ENCODE results near the gene KIF17.
A peak's percentile ranks its signal among the peaks of the same experiment; 100 is the strongest.

KIF17 gene
- total RNA-seq, result 0 to 0.31 reads per million in 2 donors

DNA sequence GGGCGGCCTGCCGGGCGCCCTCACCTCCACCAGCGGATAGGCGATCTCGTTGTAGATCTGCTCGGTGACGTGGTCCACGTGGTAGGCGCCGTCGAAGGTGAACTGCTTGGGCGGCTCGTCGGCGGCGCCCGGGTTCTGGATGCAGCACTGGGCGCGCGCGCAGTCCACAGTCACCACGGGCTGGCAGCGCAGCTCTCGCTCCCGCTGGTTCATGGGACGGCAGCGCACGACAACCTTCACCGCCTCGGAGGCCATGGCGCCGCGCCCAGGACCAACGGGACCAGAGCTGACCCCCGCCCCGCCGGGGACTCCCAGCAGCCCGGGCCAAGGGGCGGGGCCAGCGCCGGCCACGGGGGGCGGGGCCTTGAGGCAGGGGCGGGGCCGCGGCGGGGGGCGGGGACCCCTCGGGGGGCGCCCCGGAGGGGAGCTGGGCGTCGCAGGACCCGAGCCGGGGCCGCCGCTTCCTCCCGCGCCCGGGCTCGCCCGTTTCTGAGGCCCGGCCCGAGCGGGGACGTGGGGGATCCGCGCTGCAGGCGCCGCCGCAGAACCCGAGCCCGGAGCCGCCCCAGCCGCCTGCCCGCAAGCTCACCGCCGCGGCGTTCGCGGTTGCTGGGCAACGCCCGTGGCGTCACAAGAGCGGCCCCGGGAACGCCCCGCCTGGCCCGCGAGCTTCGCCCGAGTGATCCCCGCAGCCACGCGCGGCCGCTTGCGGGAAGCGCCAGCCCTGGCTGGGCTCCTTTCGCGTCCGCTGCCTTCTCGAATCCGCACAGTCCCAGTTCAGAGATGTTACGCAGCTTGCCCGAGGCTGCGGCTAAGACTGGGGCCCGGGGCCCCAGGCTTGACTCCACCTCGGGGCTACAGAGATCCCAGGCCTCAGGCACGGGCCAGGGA, at the start of gene KIF17:
Gene KIF17 (minus strand): TSS at position 556 of the 891 bp plus-strand sequence. CDS start 301 bp downstream, at position 255.
- DNase-seq, result peak in 4 of 5 experiments; percentile 42 to 72 (median 62)

DNA sequence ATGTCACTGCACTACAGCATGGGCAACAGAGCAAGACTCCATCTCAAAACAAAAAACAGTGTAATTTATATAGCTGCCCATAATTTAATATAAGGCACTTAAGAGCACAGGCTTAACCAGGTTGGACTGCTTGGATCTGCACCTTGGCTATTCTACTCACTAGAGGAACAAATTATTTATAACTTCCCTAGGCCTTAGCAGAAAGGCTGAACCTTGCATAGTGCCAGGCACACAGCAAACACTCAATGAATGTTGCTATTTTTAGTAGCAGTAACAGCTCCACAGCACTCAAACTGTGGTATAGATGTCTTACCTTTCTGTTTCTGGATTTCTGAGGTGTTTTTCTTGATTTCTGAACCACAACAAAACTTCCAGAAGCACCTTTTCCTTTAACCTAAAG, 49.5 kb upstream of the KIF17 start:
- DNase-seq, result no peak

DNA sequence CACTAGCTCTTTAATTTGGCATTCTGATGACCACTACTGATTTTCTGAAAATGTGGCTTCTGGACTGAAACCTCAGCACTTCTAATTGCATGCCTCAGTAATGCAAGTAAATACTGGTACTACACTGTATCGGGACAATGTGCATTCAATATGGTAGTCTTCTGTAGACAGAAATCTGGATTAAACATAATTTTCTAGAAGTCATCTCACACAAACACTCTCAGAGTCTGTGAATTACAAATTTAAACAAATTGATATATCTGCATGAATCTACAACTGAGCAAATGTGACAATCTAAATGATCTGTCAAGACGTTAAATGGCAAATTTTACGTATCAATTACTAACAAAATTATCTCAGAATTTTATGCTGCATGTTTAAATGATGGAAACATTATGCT, 45.6 kb upstream of the KIF17 start:
- DNase-seq, result no peak

DNA sequence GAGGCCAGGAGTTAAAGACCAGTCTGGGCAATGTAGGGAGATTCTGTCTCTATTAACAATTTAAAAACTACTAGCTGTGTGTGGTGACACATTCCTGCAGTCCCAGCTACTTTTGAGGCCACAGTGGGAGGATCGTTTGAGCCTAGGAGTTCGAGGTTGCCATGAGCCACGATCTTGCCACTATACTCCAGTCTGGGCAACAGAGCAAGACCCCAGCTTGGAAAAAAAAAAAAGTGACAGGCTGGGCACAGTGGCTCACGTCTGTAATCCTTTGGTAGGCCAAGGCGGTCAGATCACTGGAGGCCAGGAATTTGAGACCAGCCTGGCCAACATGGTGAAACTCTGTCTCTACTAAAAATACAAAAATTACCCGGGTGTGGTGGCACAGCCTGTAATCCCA, 42.5 kb upstream of the KIF17 start:
- no peak for DNase-seq

DNA sequence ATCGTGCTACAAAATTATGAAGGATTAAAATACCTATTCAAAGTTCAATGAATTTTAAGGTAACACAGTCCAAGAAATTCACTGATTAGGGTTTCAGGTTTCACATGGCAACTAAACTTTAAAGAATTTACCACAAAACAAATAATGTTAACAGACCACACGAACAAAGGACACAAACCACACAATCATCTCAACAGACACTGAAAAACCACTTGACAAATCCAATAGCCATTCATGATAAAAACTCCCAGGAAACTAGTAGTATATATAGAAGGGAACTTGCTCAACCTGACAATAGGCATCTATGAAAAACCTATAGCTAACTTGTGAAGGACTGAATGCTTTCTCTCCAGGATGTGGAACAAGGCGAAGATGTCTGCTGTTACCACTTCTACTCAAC, 35.8 kb upstream of the KIF17 start:
- DNase-seq, result no peak

DNA sequence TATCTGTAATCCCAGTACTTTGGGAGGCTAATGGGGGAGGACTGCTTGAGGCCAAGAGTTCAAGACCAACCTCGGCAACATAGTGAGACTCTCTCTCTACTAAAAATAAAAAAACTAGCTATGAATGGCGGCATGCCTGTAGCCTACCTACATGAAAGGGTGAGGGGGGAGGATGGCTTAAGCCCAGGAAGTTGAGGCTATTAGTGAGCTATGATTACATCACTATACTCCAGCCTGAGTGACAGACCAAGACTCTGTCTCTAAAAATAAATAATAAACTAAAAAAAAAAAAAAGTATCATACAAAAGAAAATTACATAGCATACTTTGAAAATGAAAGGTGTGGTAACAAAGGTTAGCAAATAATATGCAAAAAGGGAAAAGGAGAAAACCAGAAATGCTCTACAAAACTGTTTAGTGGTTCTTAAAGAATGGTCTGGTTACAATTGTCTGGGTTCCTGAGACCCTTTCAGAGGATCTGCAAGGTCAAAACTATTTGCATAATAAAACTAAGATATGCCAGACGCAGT, 33.7 kb upstream of the KIF17 start:
- no peak for DNase-seq

DNA sequence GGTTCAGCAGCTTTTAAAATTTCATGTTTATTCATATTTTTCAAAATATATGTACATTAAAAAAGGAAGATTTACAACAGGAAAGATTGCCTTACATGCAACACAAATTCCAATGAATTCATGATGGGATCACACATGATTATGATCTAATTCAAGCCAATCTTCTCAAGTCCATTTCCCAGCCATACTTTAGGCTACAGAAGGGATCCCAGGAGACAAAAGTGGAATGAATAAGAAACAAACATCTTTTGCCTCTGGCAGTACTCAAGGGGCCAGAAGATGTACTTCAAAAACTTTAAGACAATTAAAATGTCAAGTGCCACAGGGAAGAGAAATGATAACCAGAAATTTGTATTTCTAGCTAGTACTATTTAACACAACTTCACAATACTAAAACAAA, 24.9 kb upstream of the KIF17 start:
- no peak for DNase-seq

DNA sequence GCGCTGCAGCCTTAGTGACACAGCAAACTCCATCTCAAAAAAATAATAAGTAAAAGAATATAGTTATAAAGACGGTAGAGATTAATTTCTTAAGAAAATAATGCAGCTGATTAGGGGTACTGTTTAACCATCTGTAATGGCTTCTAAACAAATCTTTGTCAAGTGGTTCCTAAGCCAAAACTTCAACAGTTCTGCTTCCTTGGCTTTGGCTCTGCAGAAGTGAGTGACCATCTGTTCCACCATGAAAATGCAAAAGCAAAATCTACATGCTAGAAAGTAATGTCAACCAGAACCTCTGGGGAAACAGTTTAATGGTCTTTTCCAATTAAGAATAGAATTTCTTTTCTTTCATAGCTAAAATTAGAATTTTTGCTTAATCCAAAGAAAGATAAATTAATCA, 23.0 kb upstream of the KIF17 start:
- DNase-seq, result no peak

DNA sequence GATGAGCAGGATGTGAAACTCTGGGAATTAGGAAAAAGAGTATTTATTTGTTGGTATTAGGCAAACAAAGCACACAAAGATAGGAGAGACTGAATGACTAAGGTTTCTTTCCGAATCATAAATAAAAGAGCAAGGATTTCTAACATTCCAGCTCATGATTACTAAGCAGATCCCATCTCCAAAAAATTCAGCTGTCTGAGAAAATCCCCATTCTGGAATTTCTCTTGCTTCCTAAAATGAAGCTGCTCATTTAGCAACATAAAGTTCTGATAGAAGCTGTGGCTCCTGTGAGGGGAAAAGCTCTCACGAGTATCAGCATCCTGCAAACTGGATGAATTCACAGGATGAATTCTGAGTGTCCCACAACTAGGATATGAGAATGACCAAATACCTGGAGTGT, 21.4 kb upstream of the KIF17 start:
- no peak for DNase-seq

DNA sequence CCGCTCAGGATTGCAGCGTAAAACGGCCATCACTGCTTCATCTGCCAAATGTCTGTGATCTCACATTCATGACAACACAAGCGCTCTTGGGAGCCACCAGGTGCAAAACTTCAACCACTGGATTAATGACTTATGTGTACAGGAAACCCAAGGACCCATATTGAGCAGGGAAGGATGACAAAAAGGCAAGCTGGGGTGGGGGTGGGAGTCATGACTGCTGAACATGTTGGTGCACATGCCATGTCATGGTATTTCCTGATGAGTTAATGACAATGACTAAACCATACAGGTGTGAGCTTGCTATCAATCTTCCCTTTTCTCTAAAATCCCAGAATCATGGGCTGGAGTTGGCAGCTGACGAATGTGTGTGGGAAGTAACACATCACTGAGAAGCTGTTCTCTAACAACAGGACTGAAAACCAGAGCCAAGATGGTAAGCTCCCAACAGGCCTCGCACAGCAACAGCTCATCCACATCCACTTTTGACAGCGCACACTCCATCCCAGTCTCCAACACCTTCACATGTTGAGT, 17.8 kb upstream of the KIF17 start:
- DNase-seq, result no peak

DNA sequence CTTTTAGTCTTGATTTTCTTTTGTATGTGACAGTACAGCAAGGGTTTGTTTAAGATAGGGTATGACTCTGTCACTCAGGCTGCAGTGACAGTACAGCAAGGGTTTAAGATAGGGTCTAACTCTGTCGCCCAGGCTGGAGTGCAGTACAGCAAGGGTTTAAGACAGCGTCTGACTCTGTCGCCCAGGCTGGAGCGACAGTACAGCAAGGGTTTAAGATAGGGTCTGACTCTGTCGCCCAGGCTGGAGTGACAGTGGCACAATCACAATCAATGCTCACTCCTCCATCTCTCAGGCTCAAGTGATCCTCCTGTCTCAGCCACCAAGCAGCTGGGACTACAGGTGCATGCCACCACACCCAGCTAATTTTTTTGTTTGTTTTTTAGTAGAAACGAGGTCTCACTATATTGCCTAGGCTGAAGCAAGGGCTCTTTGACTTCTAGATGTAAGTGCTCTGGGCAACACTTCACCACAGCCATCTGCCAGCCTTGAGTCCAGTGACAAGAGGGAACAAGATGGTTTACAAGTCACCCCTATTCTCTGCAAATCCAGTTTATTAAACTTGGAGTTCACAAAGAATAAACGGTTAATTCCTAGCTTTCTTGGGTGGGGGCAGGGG, 15.7 kb upstream of the KIF17 start:
- no peak for DNase-seq

DNA sequence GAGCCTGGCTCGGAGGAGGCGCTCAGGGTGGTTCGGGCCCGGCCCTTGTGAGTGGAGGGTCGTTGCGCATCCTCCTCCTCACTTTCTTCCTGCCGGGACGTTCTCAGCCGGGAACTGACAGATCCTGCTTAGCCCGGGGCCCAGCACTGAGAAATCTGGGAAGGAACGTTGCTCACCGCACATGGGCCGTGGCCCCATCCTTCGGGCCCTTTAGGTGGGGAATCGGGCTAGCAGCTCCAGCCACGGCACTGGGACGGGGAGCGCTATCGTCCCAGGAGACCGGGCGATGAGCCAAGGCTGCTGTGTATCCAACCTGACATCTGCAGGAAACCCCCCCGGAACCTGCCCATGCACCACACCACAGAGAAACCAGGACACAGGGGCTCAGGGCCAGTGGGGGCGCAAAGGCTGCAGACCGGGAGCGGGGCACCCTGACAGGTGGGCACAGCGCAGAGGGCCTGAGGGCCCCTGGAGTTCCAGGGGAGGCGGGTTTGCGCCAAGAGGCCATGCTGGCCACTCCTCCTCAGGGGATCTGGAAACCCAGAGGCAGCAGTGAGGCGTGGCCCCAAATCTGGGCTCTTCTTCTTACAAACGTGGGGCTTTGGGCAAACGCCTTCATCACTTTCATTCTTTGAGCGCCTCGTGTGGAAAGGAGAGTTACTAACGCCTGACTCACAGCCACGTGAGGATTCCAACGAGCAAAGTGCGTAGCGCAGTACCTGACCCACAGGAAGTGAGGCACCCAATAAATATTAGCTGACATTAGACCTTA, 15.0 kb upstream of the KIF17 start, which contains the start of gene SH2D5:
Gene SH2D5 (minus strand): TSS at position 116 of the 772 bp plus-strand sequence. CDS start 4,659 bp downstream, outside the sequence.
- DNase-seq, result peak in 4 of 5 experiments; percentile 44 to 77 (median 54)

DNA sequence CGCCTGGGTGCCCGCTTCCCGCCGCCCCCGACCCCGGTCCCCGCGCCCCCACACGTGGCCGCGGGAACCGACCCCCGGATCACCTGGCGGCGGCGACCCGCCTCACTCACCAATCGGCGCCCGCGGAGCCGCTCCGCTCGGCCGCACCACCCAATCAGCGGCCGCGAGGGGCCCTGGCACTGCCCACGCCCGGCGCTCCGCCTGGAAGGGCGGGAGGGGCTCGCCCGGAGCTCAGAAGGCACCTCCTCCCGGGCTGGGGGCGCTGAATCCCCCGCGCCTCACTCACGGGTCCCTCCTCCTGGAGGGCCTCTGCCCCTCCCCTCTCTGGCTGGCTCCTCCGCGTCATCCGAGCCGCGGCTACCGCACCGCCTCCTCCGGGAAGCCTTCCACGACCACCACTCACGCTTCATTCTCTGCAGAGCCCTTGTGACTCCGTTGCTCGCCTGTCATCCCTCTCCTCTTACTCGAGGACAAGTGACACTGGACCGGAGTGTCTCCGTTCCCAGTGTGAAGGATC, 14.3 kb upstream of the KIF17 start:
- peak in 4 of 5 experiments; percentile 27 to 54 (median 37) for DNase-seq

DNA sequence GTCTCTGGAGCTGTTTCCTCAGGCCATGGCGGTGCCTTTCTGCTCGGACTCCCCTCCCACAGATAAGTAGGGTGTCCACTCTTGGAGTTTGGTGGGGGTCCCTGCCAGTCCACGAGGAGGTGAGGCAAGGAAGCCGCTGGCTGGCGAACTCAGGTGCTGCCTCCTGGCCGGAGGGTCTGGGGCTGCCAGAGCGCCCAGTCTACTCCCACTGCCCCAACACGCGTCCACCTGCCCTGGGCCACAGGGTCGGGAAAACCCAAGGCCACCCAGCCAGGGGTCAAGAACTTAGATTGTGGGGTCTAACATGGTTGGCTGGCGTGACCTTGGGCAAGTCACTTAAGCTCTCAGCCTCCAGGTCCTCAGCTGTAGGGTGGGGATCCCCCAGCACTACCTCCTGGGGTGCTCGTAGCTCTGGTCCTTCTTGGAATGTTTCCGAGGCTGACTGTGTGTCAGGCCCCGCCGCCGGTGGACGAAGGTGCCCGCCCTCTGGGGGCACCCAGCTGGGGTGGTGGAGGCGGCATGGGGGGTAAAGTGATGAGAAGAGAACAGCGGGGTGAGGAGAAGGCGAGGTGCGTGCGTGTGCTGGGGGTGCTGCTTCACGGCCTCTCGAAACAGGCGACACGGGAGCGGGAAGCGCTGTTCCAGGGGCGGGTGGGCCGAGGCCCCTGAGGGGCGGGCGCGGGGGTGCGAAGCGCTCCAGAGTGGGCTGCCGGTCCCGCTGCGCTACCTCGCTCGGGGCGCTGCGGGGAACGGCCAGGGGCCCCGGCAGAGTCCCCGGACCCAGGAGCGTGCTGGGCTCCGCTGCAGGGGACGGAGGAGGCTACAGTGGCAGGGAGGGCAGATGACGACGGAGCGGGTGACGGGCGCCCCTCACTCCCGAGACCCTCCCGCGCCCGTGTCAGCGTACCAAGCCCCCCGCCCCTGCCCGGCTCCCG, 13.5 kb upstream of the KIF17 start:
- DNase-seq, result peak in 1 of 5 experiments; percentile 14

DNA sequence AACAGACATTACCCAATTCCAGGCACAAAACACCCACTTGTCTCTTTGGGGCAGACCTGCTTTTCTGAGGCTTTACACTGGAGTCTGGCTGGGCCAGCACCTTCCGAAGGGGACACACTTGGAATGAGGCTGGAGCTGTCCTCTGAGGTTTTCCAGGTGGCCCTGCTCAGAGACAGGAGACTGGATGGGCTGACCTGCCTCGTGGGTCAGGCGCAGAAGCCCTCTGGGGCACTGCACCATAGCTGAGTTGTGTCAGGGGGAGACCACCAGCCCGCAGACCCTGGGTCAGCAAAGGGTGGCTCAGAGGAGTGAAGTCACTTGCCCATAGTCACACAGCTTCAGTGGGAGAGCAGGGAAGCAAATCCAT, 12.9 kb upstream of the KIF17 start:
- no peak for DNase-seq

DNA sequence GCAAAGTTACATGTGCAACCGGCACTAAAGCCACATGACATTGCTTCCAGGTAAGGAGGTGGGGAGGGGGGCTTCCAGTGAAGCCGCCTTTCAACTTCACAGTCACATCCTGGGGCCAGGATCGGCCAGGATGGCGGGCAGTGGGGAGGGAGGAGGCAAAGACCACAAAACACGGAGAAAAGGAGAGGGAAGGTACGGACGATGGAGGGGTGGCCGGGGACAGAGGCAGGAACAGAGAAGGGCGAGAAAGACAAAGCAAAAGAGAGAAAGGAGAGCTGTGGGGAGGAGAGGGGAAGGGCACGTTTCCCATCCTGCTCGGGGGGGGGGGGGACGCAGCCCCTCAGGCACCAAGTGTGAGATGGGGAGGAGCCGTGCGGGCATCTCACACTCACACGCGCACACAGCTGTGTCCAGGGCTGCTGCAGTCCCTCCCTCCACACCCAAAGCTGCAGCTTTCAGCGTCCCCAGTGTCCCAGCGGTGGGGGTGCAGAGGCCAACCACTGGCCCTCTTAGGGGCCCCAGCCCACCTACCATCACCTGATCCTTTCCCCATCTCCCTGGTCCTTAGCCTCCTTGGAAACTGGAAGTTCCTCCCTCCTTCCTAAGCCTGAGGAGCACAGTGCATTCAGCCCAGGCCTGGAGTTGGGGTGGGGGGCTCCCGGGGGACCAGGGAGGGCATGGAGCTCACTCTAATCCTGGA, 12.3 kb upstream of the KIF17 start:
- DNase-seq, result no peak

DNA sequence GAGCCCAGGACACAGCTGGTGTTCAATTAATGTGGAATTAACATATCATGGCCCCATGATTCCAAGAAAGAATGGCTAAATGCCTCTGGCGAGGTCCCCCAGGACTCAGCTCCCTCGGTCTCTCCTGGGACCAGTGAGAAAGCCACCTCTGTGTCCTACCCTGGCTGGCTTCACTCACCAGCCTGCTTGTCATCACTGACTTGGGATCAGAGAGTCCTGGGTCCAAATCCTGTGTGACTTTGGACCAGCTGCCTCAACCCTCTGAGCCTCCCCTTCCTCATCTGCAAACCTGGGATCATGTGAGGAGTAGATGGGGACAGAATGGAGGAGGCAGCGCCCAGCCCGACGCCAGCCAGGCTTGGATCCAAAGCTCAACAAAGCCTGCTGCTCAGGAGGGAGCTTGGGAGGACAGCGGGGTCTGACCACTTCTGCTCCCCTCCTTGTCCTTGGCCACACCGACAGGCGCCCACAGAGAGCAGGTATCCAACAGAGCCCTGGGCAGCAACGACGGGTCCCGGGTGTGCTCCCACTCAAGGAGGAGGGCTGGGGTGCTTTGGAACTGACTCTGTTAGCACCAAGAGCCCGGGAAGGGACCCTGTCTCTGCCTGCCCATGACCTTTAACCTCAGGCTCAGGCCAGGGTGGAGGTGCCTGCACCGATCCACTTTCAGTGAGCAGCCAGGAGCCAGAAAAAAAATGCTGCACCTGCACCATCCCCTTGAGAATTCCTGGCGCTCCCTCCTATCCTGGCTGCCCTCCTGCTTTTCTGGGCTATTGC, 11.5 kb upstream of the KIF17 start:
- no peak for DNase-seq

DNA sequence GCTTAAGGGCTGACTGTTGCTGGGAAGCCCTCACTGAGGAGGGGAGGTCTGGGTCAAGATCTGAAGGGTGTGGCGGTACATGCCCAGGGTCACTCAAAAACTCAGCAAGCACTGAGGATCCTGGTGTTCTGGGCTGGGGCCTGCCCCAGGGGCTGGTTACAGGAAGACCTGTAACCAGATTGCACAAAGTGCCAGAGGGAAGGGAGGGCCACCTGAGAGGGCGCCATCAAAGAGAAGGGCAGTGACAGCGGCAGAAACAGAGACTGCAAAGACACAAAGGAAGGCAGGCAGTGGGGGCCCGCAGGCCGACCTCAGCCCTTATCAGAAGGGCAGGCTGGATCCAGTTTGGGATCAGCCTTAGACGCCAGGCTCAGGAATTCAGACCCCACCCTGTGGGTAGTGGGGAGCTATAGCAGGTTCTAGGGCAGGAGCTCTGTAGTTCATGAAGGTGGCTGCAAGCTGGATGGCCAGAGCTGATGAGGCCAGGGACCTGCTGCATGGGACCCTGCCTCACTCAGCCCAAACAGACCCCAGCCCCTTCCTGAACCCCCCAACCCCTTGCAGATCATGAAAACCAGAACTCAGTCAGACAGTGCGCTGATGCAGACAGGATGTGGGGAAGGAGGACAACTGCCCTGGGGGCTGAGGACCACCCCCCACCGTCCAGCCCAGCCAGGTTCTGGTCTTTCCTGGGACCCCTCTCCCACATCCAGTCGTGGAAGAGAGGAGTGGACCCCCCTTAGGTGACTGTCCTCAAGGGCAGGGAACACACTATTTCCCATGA, 10.8 kb upstream of the KIF17 start:
- DNase-seq, result no peak

DNA sequence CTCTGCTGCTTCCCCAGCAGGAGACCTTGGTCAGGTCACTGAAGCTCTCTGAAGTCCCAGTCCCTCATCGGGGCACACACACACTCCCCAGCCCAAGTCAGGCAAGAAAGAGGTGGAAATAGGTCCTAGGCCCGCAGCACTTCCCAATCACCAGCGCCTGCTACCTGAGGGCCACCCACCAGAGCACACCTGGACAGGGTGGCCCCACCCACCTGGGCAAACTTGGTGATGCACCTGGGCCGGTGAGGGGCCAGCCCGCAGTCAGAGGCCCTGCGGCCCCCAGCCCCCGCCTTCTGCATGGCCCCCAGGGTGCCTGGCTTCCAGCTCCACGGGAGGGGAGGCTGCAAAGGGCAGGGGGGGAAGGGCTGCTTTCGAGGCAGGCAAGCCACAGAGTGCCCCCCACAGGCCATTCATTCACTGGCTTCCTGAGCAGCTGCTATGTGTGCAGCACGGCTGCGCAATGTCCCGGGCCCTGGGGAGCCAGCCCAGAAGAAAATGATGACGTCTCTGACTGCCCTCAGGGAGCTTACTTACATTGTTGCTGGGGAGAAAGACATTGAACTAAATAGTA, 10.0 kb upstream of the KIF17 start:
- no peak for DNase-seq
